GM19238 (cell line): ENCODE data around the gene CHCHD3.
"Not testable (repeated sequence)": the region's sequence is repeated elsewhere in the genome, so short reads cannot be mapped to it uniquely, and the experiment has no call there.

Experiments used
- DNase-seq: peaks from one replicate; pipeline ENCODE4 v3.0.0; 2011; ENCODE audit warnings: low spot score; ENCODE audit not compliant: insufficient read length

Gene CHCHD3

DNA sequence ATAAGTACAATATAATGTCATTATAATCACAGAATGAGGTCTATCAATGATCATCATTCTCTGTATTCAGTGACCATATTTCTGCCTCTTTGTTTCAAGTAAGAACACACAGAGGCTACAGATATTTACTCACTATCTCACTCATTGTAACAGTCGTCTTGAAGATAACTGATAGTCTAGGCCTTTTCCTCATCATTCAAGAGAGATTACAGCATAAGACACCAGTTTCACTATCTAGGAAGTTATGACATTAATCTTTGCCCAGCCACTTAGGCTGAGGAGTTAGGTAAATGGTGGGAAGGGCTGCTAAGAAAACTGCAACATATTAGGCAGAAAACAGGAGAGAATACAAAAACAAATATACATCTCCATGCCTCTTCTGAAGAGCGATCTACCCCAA, 125.3 kb downstream of the CHCHD3 start:
- no peak for DNase-seq

DNA sequence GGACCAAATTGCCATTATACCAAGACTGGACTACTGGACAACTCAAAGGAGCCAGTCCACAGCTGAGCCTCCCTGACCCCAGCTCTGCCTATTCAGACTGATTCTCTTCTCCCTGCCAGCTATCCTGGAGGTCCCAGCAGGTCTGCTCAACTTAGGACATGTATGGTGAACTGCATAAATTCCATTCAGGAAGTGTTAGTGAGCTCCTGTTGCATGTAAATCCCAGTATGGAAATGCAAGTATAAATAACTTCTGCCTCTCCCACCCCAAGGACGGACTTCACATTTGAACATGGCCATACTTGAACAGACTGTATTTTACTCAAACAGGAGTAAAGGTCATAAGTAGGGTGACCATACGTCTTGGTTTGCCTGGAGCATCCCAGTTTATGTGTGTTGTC, 128.4 kb downstream of the CHCHD3 start:
- DNase-seq: no peak

- no peak for DNase-seq
These were observed 131.2 kb downstream of the CHCHD3 start for GRCh38 chr7:132950725-132951124.

DNA sequence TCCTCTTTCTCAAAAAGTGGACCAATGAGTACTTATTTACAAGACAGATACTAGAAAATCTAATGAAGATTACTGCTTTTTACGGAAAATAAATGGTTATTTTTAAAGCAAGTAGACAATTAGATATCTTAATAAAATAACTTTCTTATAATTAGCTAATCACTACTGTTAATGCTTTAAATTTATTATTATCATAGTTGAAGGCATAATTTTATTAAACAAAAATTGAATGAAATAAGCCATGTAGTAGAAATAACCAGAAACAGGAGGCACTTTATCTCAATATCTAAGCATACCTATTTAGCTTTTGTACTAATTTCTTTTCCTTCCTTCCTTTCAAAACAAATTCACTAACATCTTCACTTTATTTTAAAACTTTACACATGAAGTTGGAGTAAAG, 134.9 kb downstream of the CHCHD3 start:
- DNase-seq: no peak

DNA sequence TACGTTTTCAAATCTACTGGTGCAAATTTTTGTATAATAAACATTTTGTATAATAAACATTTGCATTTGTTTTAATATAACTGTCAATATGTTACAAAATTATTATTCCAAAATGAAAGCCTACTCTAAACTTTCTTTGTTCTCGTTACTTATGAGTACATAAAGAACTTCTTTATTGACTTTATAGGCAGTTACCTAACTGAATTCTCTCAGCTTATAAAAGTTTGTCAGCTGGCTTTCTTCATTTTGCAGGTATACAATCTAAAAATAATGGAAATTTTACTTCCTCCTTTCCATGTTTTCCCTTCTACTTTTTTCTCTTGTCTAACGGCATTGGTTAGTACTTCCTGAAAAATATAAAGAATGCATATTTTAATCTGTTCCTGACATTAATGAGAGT, 137.1 kb downstream of the CHCHD3 start:
- no peak for DNase-seq

- no peak for DNase-seq
These were observed 138.2 kb downstream of the CHCHD3 start for GRCh38 chr7:132943645-132944044.

DNA sequence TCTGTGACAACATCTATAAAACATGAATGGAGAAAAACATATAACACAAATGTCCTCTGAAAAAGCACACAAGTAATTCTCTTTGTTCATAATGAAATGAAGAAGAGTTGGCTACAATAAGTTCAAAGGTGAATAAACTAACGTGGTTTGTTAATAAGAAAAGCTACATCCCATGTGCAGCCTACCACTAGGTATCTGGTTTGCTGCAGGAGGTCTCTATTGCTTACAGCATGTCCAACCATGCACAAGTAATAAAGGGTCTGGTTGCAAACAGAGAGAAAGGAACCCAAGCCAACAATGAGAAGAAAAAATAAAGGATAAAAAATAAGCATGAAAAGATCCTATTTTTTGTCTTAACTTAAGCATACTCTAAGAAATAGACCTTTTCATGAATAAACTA, 139.2 kb downstream of the CHCHD3 start:
- DNase-seq: no peak

- DNase-seq: no peak
These were observed 140.0 kb downstream of the CHCHD3 start for GRCh38 chr7:132941905-132942304.

GRCh38 chr7:132941428-132941827, 140.5 kb downstream of the CHCHD3 start:
- no peak for DNase-seq

DNA sequence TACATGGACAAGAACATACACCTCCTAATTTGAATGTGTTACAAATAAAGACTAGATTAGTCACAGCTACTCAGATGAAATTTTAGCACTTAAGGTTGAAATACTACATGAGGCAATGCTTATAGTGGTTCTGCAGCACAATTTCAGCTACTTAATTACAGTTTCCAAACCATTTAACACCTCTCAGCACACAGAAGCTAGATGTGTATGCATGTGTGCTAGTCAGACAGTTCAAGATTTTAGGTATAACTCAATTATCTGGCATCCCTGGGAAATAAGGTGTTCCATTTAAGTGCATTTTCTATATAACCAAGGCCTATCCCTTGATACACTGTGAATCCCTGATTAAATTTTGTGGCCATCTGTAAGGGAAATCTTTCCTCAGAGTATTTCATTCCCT, 141.8 kb downstream of the CHCHD3 start:
- no peak for DNase-seq

- no peak for DNase-seq
These were observed 142.4 kb downstream of the CHCHD3 start for GRCh38 chr7:132939495-132939894.

- DNase-seq: no peak
These were observed 144.6 kb downstream of the CHCHD3 start for GRCh38 chr7:132937286-132937685.

- DNase-seq: no peak
These were observed 146.3 kb downstream of the CHCHD3 start for GRCh38 chr7:132935608-132936007.

DNA sequence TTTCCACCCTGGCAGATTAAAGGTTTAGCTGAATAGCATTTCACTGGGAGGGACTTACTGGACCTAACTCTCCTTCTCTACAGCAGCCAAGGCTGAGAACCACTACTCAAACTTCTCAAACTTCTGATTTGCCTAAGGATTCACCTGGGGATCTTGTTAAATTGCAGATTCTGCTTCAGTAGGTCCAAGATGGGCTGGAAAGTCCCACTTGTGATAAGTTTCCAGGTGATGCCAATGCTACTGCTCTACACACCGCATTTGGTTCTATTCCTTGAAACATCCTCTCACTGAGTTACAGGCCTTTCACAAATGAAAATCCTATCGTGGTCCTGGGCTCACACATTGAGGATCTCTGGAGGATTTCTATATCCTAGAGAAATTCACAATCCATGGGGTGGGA, 147.9 kb downstream of the CHCHD3 start:
- no peak for DNase-seq

DNA sequence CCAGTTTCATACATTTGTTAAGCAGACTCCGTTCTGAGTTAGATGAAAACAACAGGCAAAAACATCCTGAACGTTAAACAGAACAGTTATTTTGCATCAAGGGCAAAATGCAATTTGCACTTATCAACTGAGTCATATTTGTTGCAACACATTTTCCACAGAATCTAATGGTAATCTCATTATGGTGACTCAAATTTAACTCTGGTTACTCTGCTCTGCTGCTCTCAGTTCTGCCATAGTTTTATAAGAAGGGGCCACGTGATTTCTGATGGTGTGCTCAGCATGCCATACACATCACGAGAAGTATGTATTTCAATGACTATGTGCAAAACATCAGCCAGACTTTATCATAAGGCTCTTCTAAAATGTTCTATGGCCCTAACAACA, 148.8 kb downstream of the CHCHD3 start:
- no peak for DNase-seq

- no peak for DNase-seq
These were observed 149.4 kb downstream of the CHCHD3 start for GRCh38 chr7:132932296-132933071.

GRCh38 chr7:132930881-132931280, 151.0 kb downstream of the CHCHD3 start:
- DNase-seq: no peak

DNA sequence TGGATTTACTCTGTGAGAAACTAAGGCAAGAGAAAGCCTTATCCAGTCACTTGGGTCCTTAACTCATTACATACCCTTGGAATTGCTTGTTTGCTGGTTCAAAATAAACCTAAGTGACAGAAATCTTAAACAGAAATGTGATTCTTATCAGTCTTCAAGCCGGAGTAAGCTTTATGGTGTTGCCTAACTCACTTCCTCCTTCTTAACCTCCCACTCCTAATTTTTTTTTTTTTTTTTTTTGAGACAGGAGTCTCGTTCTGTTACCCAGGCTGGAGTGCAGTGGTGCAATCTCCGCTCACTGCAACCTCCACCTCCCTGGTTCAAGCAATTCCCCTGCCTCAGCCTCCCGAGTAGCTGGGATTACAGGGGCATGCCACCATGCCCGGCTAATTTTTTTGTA, 151.9 kb downstream of the CHCHD3 start:
- DNase-seq: not testable (repeated sequence)

GRCh38 chr7:132919771-132920170, 162.1 kb downstream of the CHCHD3 start:
- no peak for DNase-seq

DNA sequence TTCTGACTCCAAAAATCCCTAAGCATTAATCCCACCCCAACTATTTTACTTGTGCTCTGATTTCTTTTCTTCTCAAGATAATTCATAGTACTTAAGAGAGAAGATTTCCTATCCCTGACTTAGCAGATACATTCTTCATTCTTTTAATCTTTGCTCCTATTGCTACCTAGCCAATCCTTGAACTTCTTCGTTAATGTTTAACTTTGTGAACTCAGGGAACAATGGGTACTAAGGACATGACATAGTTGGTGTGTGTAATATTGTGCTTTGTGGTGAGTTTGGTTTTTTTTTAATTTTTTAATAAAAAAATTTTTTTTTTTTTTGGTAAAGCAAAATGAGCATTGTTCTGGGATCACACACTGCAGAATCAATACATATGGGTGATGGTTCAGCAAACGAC, 166.2 kb downstream of the CHCHD3 start:
- no peak for DNase-seq

- no peak for DNase-seq
These were observed 171.2 kb downstream of the CHCHD3 start for GRCh38 chr7:132910657-132911056.

DNA sequence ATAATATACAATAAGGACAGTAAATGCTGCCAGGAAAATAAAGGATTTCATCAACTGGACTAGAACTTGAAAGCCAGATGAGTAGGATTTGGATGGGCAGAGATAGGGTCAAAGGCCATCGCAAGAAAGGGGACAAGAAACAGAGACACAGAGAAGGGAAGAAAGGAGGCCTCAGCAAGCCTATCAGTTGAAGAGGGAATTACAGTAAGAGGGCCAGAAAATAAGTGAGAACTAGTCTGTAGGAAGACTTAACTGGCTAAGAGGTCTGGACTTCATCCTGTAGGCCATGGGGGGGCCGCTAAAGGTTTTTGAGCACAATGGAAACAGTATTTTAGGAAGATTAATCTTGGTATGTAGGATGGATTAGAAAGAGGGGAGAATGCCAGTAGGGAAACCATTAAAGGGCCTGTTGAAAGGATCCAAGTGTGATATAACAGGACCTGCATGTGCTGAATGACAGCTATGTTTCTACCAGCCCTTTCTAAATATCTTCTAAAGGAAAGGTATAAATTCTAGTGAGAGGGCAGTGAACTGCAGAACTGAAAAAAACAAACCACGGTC, 174.4 kb downstream of the CHCHD3 start:
- no peak for DNase-seq

- no peak for DNase-seq
These were observed 175.6 kb downstream of the CHCHD3 start for GRCh38 chr7:132906193-132906835.
